DND-41 (cell line): ENCODE results near the gene CFD.

Source experiments
- ATAC-seq: fragments of 200-7000 bp; cut with Tn5 transposase; 3 replicates; pipeline ENCODE4 v1.9.1; 2021; ENCODE audit warnings: low read depth; ENCODE audit not compliant: insufficient read depth
- DNase-seq: peaks from one replicate; pipeline ENCODE4 v3.0.0-alpha.2; 2020
- H2AFZ ChIP-seq: 2 replicates; pipeline ENCODE4 v1.6.0; 2012; ENCODE audit warnings: low read depth, low read length
- H3K27ac ChIP-seq: 2 replicates; pipeline ENCODE4 v1.5.1; 2012; ENCODE audit warnings: low read length, inconsistent platforms
- H3K27me3 ChIP-seq: fragments of 200-600 bp; sonication (generic); 2 replicates; pipeline ENCODE4 v1.6.0; 2012; ENCODE audit warnings: low read length, mild to moderate bottlenecking, inconsistent platforms; ENCODE audit not compliant: insufficient read depth, poor library complexity
- H3K36me3 ChIP-seq: 2 replicates; pipeline ENCODE4 v1.5.1; 2012; ENCODE audit warnings: low read length, inconsistent platforms; ENCODE audit not compliant: insufficient read depth
- H3K4me1 ChIP-seq: 2 replicates; pipeline ENCODE4 v1.5.1; 2012; ENCODE audit warnings: mild to moderate bottlenecking, low read length; ENCODE audit not compliant: insufficient read depth
- H3K4me2 ChIP-seq: 2 replicates; pipeline ENCODE4 v1.6.0; 2012; ENCODE audit warnings: mild to moderate bottlenecking, moderate library complexity, low read length, inconsistent platforms; ENCODE audit not compliant: insufficient read depth
- H3K4me3 ChIP-seq, 2 experiments: fragments of 200-600 bp in 1 of 2; shearing (Covaris generic) in 1 of 2; 2 replicates each; pipeline ENCODE4 v1.5.1; 2012 to 2016; ENCODE audit warnings: inconsistent platforms in 2 of 2, low read length in 2 of 2, mild to moderate bottlenecking in 2 of 2, low read depth in 1 of 2, moderate library complexity in 1 of 2
- H3K79me2 ChIP-seq: 2 replicates; pipeline ENCODE4 v1.6.0; 2012; ENCODE audit warnings: low read length, inconsistent platforms; ENCODE audit not compliant: insufficient read depth
- H3K9ac ChIP-seq: 2 replicates; pipeline ENCODE4 v1.6.0; 2012; ENCODE audit warnings: low read depth, mild to moderate bottlenecking, inconsistent platforms, low read length, moderate library complexity
- H3K9me3 ChIP-seq: 2 replicates; pipeline ENCODE4 v1.5.1; 2012; ENCODE audit warnings: low read length, moderate library complexity, mild to moderate bottlenecking, inconsistent platforms; ENCODE audit not compliant: insufficient read depth, severe bottlenecking
- H4K20me1 ChIP-seq: 2 replicates; pipeline ENCODE4 v1.6.0; 2012; ENCODE audit warnings: low read length; ENCODE audit not compliant: insufficient read depth
- EZH2 ChIP-seq: IDR thresholded peaks from 3 replicates; pipeline ENCODE4 v1.6.1; 2012; ENCODE audit warnings: borderline replicate concordance, low read depth, mild to moderate bottlenecking, moderate library complexity, low read length, inconsistent platforms; ENCODE audit not compliant: severe bottlenecking
- TF ChIP-seq, protein P1 (sequence below): IDR thresholded peaks from 2 replicates; pipeline ENCODE4 v1.5.1; 2012; ENCODE audit warnings: borderline replicate concordance, low read length, moderate library complexity, mild to moderate bottlenecking; ENCODE audit not compliant: poor library complexity, severe bottlenecking; ENCODE audit errors: extremely low read depth

CFD gene

DNA sequence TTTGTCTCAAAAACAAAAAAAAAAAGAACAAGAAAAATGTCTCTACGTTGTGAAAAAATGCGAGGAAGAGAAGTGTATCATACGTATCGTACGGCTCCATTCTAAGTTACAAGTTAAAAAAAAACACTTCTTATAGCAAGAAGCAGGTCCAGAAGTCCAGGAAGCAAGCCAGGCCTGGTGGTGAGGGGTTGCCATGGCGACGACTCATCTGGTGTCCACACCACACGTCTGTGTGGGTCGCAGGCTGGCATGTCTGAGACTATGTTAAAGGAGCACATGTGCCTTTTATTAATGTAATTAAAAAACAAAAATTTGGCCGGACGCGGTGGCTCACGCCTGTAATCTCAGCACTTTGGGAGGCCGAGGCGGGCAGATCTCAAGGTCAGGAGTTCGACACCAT, 27.6 kb downstream of the CFD start:
- Histone ChIP-seq H3K27ac (no peak overlapping the region), H3K9ac (no peak overlapping the region), H3K36me3 (peaks cover 80% of the 10 kb centered on the region), H3K4me2 (no peak overlapping the region), H3K9me3 (no peaks in the 10 kb centered on the region), H3K4me1 (peaks cover 13% of the 10 kb centered on the region), H2AFZ (no peak overlapping the region), H3K4me3 (no peak overlapping the region), H4K20me1 (peaks cover 5% of the 10 kb centered on the region), H3K27me3 (no peaks in the 10 kb centered on the region), H3K79me2 (peaks cover 16% of the 10 kb centered on the region)
- DNase-seq (no peak), ATAC-seq (no peak)
- TF ChIP-seq EZH2: no peak
- TF ChIP-seq, protein P1, sequence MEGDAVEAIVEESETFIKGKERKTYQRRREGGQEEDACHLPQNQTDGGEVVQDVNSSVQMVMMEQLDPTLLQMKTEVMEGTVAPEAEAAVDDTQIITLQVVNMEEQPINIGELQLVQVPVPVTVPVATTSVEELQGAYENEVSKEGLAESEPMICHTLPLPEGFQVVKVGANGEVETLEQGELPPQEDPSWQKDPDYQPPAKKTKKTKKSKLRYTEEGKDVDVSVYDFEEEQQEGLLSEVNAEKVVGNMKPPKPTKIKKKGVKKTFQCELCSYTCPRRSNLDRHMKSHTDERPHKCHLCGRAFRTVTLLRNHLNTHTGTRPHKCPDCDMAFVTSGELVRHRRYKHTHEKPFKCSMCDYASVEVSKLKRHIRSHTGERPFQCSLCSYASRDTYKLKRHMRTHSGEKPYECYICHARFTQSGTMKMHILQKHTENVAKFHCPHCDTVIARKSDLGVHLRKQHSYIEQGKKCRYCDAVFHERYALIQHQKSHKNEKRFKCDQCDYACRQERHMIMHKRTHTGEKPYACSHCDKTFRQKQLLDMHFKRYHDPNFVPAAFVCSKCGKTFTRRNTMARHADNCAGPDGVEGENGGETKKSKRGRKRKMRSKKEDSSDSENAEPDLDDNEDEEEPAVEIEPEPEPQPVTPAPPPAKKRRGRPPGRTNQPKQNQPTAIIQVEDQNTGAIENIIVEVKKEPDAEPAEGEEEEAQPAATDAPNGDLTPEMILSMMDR: no peak

DNA sequence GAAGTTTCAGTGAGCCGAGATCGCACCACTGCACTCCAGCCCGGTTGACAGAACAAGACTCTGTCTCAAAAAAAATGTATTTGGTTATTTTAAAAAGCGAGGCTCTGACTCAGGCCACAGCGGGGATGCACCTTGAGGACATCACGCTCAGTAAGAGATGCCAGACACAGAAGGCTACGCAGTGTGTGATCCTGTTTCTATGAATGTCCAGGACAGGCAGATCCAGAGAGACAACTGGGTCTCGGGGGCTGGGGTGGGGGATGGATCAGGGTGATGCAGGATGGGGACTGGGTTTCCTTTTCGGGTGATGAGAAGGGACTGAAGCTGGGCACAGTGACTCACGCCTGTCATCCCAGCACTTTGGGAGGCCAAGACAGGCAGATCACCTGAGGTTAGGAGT, 28.1 kb downstream of the CFD start:
- Histone ChIP-seq H3K27me3 (no peaks in the 10 kb centered on the region), H3K36me3 (peaks cover 75% of the 10 kb centered on the region), H3K4me1 (peaks cover 16% of the 10 kb centered on the region), H3K4me3 (no peak overlapping the region), H3K9ac (no peak overlapping the region), H3K27ac (no peak overlapping the region), H4K20me1 (peaks cover 5% of the 10 kb centered on the region), H3K79me2 (peaks cover 21% of the 10 kb centered on the region), H3K4me2 (no peak overlapping the region), H3K9me3 (no peaks in the 10 kb centered on the region), H2AFZ (no peak overlapping the region)
- ATAC-seq: no peak
- DNase-seq: no peak
- TF ChIP-seq, protein P1: no peak
- TF ChIP-seq EZH2: no peak

DNA sequence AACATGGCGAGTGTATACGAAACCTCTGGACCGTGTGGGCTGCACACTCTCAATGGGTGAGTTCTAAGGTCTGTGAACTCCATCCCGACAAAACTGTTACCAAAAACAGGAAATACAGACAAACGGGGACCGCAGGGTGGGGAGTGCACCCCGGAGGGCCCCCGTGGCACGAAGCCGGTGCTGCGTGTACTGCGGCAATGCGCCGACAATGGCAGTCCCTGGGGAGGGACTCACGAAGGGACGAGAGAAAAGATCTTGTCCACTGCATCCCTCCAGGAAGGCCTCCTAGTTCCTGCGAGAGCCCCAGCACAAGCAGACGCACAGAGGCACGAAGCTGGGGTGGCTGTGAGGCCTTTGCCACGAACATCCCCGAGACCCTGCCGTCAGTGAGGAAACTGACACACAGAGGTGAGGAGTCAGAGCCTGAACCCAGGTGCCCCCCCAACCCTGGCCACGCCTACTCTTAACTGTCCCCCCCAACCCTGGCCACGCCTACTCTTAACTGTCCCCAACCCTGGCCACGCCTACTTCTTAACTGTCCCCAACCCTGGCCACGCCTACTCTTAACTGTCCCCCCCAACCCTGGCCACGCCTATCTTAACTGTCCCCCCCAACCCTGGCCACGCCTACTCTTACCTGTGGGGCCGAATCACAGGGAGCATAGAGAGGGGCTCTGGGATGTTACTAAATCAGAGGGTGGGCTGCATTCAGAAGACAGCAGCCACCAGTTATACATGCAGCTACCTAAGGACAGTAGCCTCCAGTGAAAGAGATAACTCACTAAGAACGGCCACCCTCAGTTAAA, 29.3 kb downstream of the CFD start:
- H3K9ac ChIP-seq: no peak overlapping the region
- no peak overlapping the region for H3K4me2 ChIP-seq
- no peaks in the 10 kb centered on the region for H3K9me3 ChIP-seq
- peaks cover 5% of the 10 kb centered on the region for H4K20me1 ChIP-seq
- TF ChIP-seq EZH2: no peak
- TF ChIP-seq, protein P1: no peak
- no peaks in the 10 kb centered on the region for H3K27me3 ChIP-seq
- no peak overlapping the region for H3K4me3 ChIP-seq
- H3K79me2 ChIP-seq: peaks cover 21% of the 10 kb centered on the region
- no peak for DNase-seq
- peaks cover 20% of the 10 kb centered on the region for H3K4me1 ChIP-seq
- no peak for ATAC-seq
- H3K27ac ChIP-seq: no peak overlapping the region
- peaks cover 65% of the 10 kb centered on the region for H3K36me3 ChIP-seq
- no peak overlapping the region for H2AFZ ChIP-seq
